HUES48 (cell line): ENCODE results near the gene POTEB3.
"Not testable (repeated sequence)": the region's sequence is repeated elsewhere in the genome, so short reads cannot be mapped to it uniquely, and the experiment has no call there.

Source experiments
- H3K27ac ChIP-seq: one replicate; pipeline ENCODE4 v1.7.0; 2013; ENCODE audit warnings: low read depth, low read length, inconsistent platforms
- H3K27me3 ChIP-seq: 2 replicates; pipeline ENCODE4 v1.6.1; 2013; ENCODE audit warnings: mild to moderate bottlenecking, low read length; ENCODE audit not compliant: control insufficient read depth, insufficient read depth
- H3K36me3 ChIP-seq: 2 replicates; pipeline ENCODE4 v1.6.1; 2013; ENCODE audit warnings: low read length; ENCODE audit not compliant: control insufficient read depth, insufficient read depth
- H3K4me1 ChIP-seq: 2 replicates; pipeline ENCODE4 v1.6.1; 2013; ENCODE audit warnings: mild to moderate bottlenecking, low read length; ENCODE audit not compliant: control insufficient read depth, insufficient read depth
- H3K4me3 ChIP-seq: 2 replicates; pipeline ENCODE4 v1.5.1; 2013; ENCODE audit warnings: mild to moderate bottlenecking, low read depth, low read length
- H3K9ac ChIP-seq: 2 replicates; pipeline ENCODE4 v1.6.1; 2013; ENCODE audit warnings: mild to moderate bottlenecking, low read depth, low read length, moderate library complexity
- H3K9me3 ChIP-seq: 2 replicates; pipeline ENCODE4 v1.6.1; 2013; ENCODE audit warnings: low read length; ENCODE audit not compliant: control insufficient read depth, insufficient read depth

The POTEB3 gene

DNA sequence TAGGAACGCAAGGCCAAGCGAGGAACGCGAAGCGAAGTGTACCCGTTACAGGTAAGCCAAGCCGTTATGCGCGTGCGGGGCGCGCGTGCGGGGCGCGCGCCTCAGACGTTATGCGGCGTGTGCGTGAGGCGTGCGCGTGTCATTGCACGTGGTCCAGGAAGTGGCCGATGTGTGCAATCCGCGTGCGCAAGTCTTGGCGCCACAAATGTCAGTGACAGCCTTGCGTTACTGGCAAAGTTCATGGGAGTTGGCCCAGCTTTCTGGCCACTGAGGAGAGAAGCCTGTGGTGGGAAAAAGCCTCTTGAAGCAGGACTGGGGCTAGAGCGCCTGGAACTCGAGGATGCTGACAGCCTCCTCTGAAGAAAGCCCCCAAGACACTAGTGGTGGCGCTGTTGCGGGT, at the start of gene POTEB3:
Gene POTEB3, minus strand, starts transcription at position 101 of the 400 bp plus-strand sequence. CDS start 488 bp downstream, outside the sequence.
- H3K4me1 ChIP-seq, H3K27ac ChIP-seq, H3K9me3 ChIP-seq, H3K4me3 ChIP-seq, H3K9ac ChIP-seq, H3K27me3 ChIP-seq, H3K36me3 ChIP-seq: not testable (repeated sequence)

DNA sequence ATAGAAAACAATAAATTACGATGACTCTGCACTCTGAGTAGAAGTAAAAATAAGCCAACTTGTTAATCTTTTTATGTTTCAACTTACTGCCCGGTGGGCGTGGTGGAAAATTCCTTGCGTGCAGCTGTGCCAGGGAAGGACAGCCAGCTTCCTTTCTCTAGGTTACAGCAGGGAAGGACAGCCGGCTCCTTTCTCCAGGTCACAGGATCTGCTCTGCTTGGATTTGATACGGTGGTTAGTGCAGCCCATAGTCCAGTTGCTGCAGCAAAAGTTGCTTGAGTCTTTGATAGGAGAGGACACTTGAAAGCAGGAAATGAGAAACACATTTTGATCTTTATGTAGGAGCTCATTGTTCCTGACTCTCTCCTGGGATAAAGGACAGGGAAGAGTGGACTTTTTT, 13.4 kb upstream of the POTEB3 start:
- not testable (repeated sequence) for H3K4me3 ChIP-seq, H3K4me1 ChIP-seq, H3K9me3 ChIP-seq

DNA sequence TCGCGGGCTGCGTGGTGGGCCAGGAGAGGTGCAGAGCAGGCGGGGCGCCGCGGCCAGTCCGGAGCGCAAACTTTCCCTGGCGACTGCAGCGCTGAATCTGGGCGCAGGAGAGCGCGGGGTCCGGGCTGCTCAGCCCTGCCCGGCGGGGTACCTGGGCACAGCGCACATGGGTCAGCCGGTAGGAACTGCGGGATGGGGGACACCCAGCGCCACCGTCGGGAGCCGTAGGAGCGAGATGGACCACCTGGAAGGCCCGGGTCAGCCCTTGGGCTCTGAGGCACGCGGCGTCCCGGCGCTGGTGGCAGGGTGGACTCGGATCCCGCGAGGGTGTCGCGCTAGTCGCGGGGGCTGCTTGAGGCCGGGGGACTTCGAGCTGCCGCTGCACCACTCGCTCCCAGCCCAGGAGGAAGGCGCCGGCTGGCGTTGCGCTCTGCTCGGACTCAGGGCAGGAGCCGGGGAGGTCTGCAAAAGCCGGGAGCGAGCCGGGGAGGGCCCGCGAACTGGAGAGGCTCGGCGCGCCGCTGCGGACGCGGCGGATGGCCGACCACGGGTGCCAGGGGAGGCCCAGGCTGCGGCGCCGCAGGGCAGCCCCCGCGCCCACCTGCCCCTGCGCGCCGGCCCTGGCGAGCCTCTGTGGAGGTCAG, 11.7 kb upstream of the POTEB3 start:
- H3K9me3 ChIP-seq, H3K27me3 ChIP-seq, H3K36me3 ChIP-seq, H3K4me1 ChIP-seq, H3K27ac ChIP-seq, H3K4me3 ChIP-seq, H3K9ac ChIP-seq: not testable (repeated sequence)

More for the DNA sequence above, 13.4 kb upstream of the POTEB3 start:
- H3K27ac ChIP-seq, H3K9ac ChIP-seq, H3K36me3 ChIP-seq, H3K27me3 ChIP-seq: not testable (repeated sequence)

DNA sequence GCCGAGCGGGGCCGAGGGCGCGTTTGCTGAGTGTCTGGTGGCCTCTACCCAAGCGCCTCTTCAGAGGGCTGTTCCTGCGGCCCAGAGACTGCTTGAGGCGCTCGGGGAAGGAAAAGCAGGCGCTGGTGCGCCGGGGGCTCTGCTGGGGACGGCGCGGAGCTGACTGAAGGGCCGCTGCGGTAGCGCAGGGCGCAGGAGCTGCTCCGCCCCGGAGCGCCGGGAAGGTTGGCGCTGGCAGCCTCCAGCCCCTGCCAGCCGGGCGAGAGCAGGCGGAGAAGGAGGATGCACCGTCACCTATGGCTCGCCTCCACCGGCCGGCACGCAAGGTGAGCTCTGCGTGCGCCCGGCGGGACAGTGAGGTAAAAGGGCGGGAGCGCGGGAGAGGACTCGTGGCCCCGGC, 11.2 kb upstream of the POTEB3 start:
- not testable (repeated sequence) for H3K27me3 ChIP-seq, H3K4me3 ChIP-seq, H3K9me3 ChIP-seq, H3K9ac ChIP-seq, H3K4me1 ChIP-seq, H3K27ac ChIP-seq, H3K36me3 ChIP-seq

DNA sequence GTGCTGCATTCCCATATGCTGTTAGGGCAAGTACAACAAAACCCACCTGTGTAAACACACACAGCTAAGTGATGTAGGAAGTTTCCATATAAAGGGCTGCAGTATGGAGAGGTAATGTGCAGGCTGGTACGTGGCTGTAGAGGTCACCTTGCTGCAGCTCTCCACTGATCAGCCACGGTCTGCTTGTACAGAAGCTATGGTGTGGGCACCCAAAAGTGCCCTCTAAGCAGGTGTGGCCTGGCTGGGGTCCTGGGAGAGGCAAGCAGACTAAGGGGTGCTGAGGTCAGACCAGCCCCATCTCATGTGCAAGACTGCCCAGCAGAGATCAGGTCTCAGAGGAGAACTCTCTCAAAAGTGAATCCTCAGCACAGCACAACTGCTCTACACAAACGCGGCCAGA, 32.9 kb downstream of the POTEB3 start:
- H3K4me1 ChIP-seq, H3K27ac ChIP-seq: not testable (repeated sequence)

DNA sequence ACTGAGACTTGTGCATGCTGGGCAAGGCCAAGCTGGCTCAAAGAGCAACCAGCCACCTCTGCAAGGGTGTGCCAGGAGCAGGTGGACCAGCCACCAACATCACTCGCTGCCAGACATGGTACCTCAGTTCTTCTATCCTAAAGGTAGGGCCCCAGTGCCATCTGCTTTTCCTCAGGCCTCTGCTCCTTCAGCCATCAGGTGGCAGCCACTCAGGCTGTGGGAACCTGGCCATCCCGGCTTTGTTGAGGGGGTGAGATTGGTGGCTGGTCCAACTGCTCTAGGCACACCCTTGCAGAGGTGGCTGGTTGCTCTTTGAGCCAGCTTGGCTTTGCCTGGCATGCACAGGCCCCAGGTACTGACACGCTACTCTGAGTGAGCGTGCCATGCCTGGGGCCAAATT, 38.8 kb downstream of the POTEB3 start:
- H3K27me3 ChIP-seq, H3K4me3 ChIP-seq, H3K36me3 ChIP-seq, H3K9ac ChIP-seq, H3K27ac ChIP-seq, H3K4me1 ChIP-seq, H3K9me3 ChIP-seq: not testable (repeated sequence)

More for the DNA sequence above, 32.9 kb downstream of the POTEB3 start:
- H3K36me3 ChIP-seq, H3K4me3 ChIP-seq, H3K9ac ChIP-seq, H3K27me3 ChIP-seq, H3K9me3 ChIP-seq: not testable (repeated sequence)

DNA sequence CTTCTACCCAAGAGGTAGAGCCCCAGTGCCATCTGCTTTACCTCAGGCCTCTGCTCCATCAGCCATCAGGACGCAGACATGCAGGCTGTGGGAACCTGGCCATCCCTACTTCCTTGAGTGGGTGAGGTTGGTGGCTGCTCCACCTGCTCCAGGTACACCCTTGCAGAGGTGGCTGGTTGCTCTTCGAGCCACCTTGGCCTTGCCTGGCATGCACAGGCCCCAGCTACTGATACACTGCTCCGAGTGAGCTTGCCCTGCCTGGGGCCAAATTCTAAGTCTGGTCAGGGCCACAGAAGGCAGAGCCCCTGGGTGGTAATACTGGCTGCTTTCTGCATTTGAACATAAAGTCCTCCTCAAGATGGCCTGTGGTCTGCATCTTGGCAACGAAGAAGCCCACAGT, 41.2 kb downstream of the POTEB3 start:
- not testable (repeated sequence) for H3K27ac ChIP-seq, H3K4me1 ChIP-seq, H3K9me3 ChIP-seq, H3K36me3 ChIP-seq, H3K4me3 ChIP-seq, H3K9ac ChIP-seq, H3K27me3 ChIP-seq

DNA sequence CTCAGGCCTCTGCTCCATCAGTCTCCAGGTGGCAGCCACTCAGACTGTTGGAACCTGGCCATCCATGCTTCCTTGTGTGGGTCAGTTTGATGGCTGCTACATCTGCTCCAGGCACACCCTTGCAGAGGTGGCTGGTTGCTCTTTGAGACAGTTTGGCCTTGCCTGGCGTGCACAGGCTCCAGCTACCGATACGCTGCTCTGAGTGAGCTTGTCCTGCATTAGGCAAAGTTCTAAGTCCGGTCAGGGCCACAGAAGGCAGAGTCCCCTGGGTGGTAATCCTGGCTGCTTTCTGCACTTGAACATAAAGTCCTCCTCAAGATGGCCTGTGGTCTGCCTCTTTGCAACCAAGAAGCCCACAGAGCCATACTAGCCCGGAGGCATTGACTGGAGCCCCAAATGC, 41.8 kb downstream of the POTEB3 start:
- H3K9me3 ChIP-seq, H3K4me1 ChIP-seq, H3K27me3 ChIP-seq, H3K9ac ChIP-seq, H3K27ac ChIP-seq, H3K4me3 ChIP-seq, H3K36me3 ChIP-seq: not testable (repeated sequence)

DNA sequence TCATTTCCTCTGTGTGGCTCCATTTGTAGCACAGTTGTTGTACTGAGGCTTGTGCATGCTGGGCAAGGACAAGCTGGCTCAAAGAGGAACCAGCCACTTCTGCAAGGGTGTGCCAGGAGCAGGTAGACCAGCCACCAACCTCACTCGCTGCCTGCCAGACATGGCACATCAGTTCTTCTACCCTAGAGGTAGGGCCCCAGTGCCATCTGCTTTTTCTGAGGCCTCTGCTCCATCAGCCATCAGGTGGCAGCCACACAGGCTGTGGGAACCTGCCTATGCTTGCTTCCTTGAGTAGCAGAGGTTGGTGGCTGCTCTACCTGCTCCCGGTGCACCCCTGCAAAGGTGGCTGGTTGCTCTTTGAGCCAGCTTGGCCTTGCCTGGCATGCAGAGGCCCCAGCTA, 42.6 kb downstream of the POTEB3 start:
- not testable (repeated sequence) for H3K9ac ChIP-seq, H3K4me3 ChIP-seq, H3K36me3 ChIP-seq, H3K4me1 ChIP-seq, H3K9me3 ChIP-seq, H3K27me3 ChIP-seq, H3K27ac ChIP-seq

DNA sequence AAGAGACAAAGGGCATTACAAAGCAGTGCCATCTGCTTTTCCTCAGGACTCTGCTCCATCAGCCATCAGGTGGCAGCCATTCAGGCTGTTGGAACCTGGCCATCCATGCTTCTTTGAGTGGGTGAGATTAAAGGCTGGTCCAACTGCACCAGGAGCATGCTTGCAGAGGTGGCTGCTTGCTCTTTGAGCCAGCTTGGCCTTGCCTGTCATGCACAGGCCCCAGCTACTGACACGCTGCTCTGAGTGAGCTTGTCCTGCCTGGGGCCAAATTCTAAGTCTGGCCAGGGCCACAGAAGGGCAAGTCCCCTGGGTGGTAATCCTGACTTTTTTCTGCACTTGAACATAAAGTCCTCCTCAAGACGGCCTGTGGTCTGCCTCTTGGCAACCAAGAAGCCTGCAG, 43.1 kb downstream of the POTEB3 start:
- not testable (repeated sequence) for H3K9me3 ChIP-seq, H3K27me3 ChIP-seq, H3K4me1 ChIP-seq, H3K9ac ChIP-seq, H3K27ac ChIP-seq, H3K36me3 ChIP-seq, H3K4me3 ChIP-seq

DNA sequence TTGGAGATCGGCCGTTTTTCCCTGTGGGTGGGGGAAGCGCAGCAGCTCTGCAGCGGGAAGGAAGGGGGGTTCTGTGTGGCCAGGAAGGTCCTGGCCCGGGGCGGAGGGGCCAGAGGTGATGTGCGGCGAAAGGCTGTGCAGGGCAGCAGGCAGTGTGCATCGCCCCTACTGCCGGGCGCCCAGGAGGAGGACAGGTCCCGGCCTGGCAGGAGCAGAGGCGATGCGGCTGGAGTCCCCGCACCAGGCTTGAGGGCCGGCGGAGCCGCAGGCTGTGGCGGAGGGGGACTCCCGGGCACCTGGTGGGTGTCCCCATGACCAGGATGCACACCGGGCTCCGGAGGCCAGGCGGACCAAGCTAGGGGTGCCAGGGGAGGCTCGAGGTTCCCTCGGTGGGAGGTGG, 54.3 kb downstream of the POTEB3 start:
- not testable (repeated sequence) for H3K27ac ChIP-seq, H3K4me1 ChIP-seq, H3K36me3 ChIP-seq, H3K9ac ChIP-seq, H3K9me3 ChIP-seq, H3K27me3 ChIP-seq, H3K4me3 ChIP-seq

DNA sequence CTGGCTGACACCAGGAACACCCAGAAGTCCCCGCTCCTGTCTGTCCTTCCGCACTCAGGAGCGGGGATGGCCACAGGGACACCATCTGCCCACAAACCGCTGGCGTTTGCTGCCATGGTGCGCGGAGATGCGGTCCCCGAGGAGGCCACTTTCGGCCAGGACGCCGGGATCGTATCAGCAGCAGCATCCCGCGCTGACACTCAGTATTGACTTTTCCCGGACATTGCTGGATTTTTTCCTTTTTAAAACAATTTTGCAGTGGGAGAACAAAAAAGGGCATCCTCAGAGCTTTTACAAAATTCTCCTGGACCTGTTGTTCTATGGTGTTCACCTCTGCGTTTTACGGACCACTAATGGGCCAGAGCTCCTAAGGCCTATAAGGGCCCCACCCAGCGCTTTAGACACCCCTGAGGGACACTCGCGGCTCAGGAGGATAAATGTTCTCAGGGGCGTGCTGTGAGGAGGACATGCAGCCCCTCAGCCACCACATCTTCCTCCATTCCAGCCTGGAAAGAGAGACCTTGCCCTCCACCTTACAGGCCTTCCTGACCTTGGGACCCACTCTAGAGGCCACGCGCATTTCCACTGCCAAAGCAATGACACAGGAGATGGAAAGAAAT, 56.3 kb downstream of the POTEB3 start:
- H3K36me3 ChIP-seq, H3K27me3 ChIP-seq, H3K27ac ChIP-seq, H3K9ac ChIP-seq, H3K4me3 ChIP-seq, H3K4me1 ChIP-seq, H3K9me3 ChIP-seq: not testable (repeated sequence)
